HepG2 (cell line): ENCODE measurements around the gene MRPL38. TPM values are rescaled to one million over a fixed set of nuclear protein-coding genes. Genes with fewer than 3 reads are reported as not detected.

Experiments used
- ATRX ChIP-seq: sonication (generic); formaldehyde crosslinking; IDR thresholded peaks from 2 replicates; pipeline ENCODE4 v1.4.0; 2020; ENCODE audit warnings: missing genetic modification reagents, borderline replicate concordance
- E2F5 ChIP-seq: sonication (generic); formaldehyde crosslinking; conservative IDR thresholded peaks from 2 replicates; pipeline ENCODE4 v1.4.0; 2020; ENCODE audit warnings: missing genetic modification reagents
- IKZF4 ChIP-seq: sonication (generic); formaldehyde crosslinking; IDR thresholded peaks from 2 replicates; pipeline ENCODE4 v1.5.1; 2020; ENCODE audit warnings: borderline replicate concordance, mild to moderate bottlenecking, low read depth, missing genetic modification reagents; ENCODE audit errors: not compliant biosample characterization
- IKZF5 ChIP-seq: IDR thresholded peaks from 2 replicates; pipeline ENCODE4 v1.6.1; 2018; ENCODE audit warnings: missing genetic modification reagents, mild to moderate bottlenecking, missing compliant biosample characterization
- IRF2 ChIP-seq: IDR thresholded peaks from 2 replicates; pipeline ENCODE4 v1.6.1; 2018; ENCODE audit warnings: missing genetic modification reagents, missing compliant biosample characterization
- MEIS2 ChIP-seq: sonication (generic); formaldehyde crosslinking; IDR thresholded peaks from 2 replicates; pipeline ENCODE4 v1.9.0; 2021; ENCODE audit warnings: mild to moderate bottlenecking, missing genetic modification reagents
- MNT ChIP-seq: fragments of 450-650 bp; IDR thresholded peaks from 2 replicates; pipeline ENCODE4 v1.6.1; 2016
- MZF1 ChIP-seq: sonication (generic); formaldehyde crosslinking; IDR thresholded peaks from 2 replicates; pipeline ENCODE4 v1.8.1; 2023; ENCODE audit warnings: mild to moderate bottlenecking, missing genetic modification reagents, borderline replicate concordance
- STAT5B ChIP-seq: sonication (generic); formaldehyde crosslinking; IDR thresholded peaks from 2 replicates; pipeline ENCODE4 v1.4.0; 2020; ENCODE audit warnings: missing genetic modification reagents
- ZBTB38 ChIP-seq: sonication (generic); formaldehyde crosslinking; IDR thresholded peaks from 2 replicates; pipeline ENCODE4 v1.5.1; 2020; ENCODE audit warnings: mild to moderate bottlenecking, missing genetic modification reagents
- ZKSCAN1 ChIP-seq: fragments of 150-350 bp; IDR thresholded peaks from 2 replicates; pipeline ENCODE4 v1.6.1; 2014; ENCODE audit warnings: low read length
- ZNF30 ChIP-seq: sonication (generic); formaldehyde crosslinking; IDR thresholded peaks from 2 replicates; pipeline ENCODE4 v1.5.0; 2020; ENCODE audit warnings: mild to moderate bottlenecking, missing genetic modification reagents
- ZNF367 ChIP-seq: sonication (generic); formaldehyde crosslinking; IDR thresholded peaks from 2 replicates; pipeline ENCODE4 v1.4.0; 2020; ENCODE audit warnings: missing genetic modification reagents, borderline replicate concordance
- ZNF790 ChIP-seq: sonication (generic); formaldehyde crosslinking; IDR thresholded peaks from 2 replicates; pipeline ENCODE4 v1.8.0; 2022; ENCODE audit warnings: missing genetic modification reagents, mild to moderate bottlenecking, borderline replicate concordance
- ZSCAN30 ChIP-seq: sonication (generic); formaldehyde crosslinking; IDR thresholded peaks from 2 replicates; pipeline ENCODE4 v1.5.0; 2020; ENCODE audit warnings: mild to moderate bottlenecking, missing genetic modification reagents
- polyA plus RNA-seq, 8 experiments: library from polyadenylated mRNA; depleted of rRNA in 3 of 8; stranded (reverse) in 7 of 8; unstranded in 1 of 8; fragments of >200 nt; fragmentation: Illumina TruSeq in 4 of 8; extraction: Trizol in 4 of 8; gene quantifications; 2 replicates each; pipeline versions ENCODE4 v1.2.1 to v1.2.3, GENCODE V29; 2011 to 2016; ENCODE audit warnings: low read depth in 4 of 8, missing spikeins in 1 of 8, mixed read lengths in 1 of 8; ENCODE audit not compliant: insufficient read depth in 1 of 8
- total RNA-seq, 5 experiments: library from RNA; depleted of rRNA; stranded (reverse); fragments of >200 nt; fragmentation: Illumina TruSeq; extraction: Trizol; gene quantifications; 2 replicates each; pipeline ENCODE4 v1.2.3, GENCODE V29; 2016; ENCODE audit warnings: low read depth in 1 of 5
- TF ChIP-seq, protein P1 (sequence below): sonication (generic); formaldehyde crosslinking; IDR thresholded peaks from 2 replicates; pipeline ENCODE4 v1.4.0; 2020; ENCODE audit warnings: mild to moderate bottlenecking, missing genetic modification reagents
- TF ChIP-seq, protein P2 (sequence below): IDR thresholded peaks from 2 replicates; pipeline ENCODE4 v1.6.1; 2016; ENCODE audit warnings: low read depth, borderline replicate concordance

The MRPL38 gene
- total and polyA plus RNA-seq, 2 of the 13 experiments (the other 11 are each of a cell fraction or from before 2014, with no cell fraction given) = 83.7 to 125 TPM

GRCh38 chr17:75876190-75876937 lies 28.3 kb downstream of the MRPL38 start (continued):
- TF ChIP-seq, protein P1, sequence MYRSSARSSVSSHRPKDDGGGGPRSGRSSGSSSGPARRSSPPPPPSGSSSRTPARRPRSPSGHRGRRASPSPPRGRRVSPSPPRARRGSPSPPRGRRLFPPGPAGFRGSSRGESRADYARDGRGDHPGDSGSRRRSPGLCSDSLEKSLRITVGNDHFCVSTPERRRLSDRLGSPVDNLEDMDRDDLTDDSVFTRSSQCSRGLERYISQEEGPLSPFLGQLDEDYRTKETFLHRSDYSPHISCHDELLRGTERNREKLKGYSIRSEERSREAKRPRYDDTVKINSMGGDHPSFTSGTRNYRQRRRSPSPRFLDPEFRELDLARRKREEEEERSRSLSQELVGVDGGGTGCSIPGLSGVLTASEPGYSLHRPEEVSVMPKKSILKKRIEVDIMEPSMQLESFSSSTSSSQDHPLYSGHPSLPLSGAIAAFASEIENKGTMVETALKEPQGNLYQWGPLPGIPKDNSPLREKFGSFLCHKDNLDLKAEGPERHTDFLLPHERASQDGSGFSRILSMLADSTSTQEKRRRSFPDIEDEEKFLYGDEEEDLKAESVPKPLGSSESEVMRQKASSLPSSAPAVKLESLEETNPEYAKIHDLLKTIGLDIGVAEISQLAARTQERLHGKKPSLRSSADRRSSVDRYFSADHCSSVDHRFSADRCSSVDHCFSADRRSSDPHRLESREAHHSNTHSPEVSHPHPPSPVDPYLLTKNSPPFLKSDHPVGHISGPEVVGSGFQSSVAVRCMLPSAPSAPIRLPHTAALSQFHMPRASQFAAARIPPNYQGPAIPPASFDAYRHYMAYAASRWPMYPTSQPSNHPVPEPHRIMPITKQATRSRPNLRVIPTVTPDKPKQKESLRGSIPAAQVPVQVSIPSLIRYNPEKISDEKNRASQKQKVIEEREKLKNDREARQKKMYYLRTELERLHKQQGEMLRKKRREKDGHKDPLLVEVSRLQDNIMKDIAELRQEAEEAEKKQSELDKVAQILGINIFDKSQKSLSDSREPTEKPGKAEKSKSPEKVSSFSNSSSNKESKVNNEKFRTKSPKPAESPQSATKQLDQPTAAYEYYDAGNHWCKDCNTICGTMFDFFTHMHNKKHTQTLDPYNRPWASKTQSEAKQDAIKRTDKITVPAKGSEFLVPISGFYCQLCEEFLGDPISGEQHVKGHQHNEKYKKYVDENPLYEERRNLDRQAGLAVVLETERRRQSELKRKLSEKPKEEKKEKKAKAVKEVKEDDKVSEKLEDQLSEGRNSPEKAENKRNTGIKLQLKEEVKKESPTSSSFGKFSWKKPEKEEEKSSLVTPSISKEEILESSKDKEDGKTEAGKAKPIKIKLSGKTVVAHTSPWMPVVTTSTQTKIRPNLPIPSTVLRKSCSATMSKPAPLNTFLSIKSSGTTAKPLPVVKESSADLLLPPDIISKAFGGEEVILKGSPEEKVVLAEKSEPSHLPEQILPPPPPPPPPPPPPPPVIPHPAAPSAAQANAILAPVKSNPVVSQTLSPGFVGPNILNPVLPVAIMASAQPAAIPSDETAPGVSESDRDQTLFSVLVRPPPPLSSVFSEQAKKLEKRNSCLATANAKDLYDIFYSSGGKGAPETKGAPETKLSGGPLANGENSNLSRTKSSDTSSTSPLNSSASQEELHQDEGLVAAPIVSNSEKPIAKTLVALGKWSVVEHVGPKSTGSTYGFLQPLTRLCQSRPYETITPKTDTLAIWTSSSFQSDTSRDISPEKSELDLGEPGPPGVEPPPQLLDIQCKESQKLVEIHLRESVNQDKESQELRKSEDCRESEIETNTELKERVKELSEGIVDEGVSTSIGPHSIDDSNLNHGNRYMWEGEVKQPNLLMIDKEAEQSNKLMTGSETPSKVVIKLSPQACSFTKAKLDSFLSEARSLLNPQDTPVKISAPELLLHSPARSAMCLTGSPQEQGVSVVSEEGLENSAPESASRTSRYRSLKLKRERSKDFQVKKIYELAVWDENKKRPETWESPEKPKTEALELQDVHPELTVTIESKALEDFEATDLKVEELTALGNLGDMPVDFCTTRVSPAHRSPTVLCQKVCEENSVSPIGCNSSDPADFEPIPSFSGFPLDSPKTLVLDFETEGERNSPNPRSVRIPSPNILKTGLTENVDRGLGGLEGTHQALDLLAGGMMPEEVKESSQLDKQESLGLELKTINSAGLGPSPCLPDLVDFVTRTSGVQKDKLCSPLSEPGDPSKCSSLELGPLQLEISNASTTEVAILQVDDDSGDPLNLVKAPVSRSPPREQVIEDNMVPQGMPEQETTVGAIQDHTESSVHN (CRISPR knock-in tag) = peak; percentile 99
- TF ChIP-seq MEIS2 = no peak; the same call in 1 of the 2 replicates
- no peak for TF ChIP-seq IKZF4
- 0 out of 2 replicates have a peak, but pooled peaks have one; percentile 35 for TF ChIP-seq ZNF30 (CRISPR knock-in tag)
- peak; percentile 67 for TF ChIP-seq ZKSCAN1
- TF ChIP-seq ZBTB38 (CRISPR knock-in tag) = peak; percentile 93
- TF ChIP-seq ZNF790 = no peak; the same call in 1 of the 2 replicates
- no peak for TF ChIP-seq MZF1
- peak; percentile 34; the same call in 1 of the 2 replicates for TF ChIP-seq STAT5B (CRISPR knock-in tag)
- 0 out of 2 replicates have a peak, but pooled peaks have one; percentile 20 for TF ChIP-seq E2F5
- TF ChIP-seq, protein P2, sequence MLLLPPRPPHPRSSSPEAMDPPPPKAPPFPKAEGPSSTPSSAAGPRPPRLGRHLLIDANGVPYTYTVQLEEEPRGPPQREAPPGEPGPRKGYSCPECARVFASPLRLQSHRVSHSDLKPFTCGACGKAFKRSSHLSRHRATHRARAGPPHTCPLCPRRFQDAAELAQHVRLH (CRISPR knock-in tag) = peak; percentile 82; the same call in 1 of the 2 replicates
- peak; percentile 86 for TF ChIP-seq MNT
- TF ChIP-seq ZSCAN30 (CRISPR knock-in tag) = no peak; the same call in 1 of the 2 replicates
- TF ChIP-seq IKZF5 (CRISPR knock-in tag) = peak; percentile 95
- TF ChIP-seq IRF2 (CRISPR knock-in tag) = peak; percentile 97
- peak; percentile 46; the same call in 1 of the 2 replicates for TF ChIP-seq ZNF367 (CRISPR knock-in tag)
- no peak for TF ChIP-seq ATRX (CRISPR knock-in tag)
